GM12873 (cell line): ENCODE results near the gene MRPL2.

Source experiments
- CTCF ChIP-seq: IDR thresholded peaks from 2 replicates; pipeline ENCODE4 v1.5.1; 2012; ENCODE audit warnings: low read depth, mild to moderate bottlenecking, moderate library complexity, low read length, control low read depth; ENCODE audit not compliant: insufficient read depth; ENCODE audit errors: missing control alignments

The MRPL2 gene

GRCh38 chr6:43078691-43079090 is 19.5 kb upstream of the MRPL2 start:
- TF ChIP-seq CTCF = no peak

GRCh38 chr6:43077981-43078511 is 18.8 kb upstream of the MRPL2 start:
- no peak for TF ChIP-seq CTCF

- TF ChIP-seq CTCF = no peak
Measured at GRCh38 chr6:43077333-43077809, 18.1 kb upstream of the MRPL2 start.

GRCh38 chr6:43076464-43077332 is 17.5 kb upstream of the MRPL2 start:
- no peak for TF ChIP-seq CTCF

GRCh38 chr6:43075670-43076463 is 16.6 kb upstream of the MRPL2 start, which contains the start of gene PTK7:
Gene PTK7 (plus strand): TSS chr6:43076314. CDS start chr6:43076489, 175 bp downstream.
- no peak for TF ChIP-seq CTCF

GRCh38 chr6:43074847-43075669 is 15.8 kb upstream of the MRPL2 start:
- TF ChIP-seq CTCF = no peak
